GM12878 (cell line): ENCODE measurements around the gene DDIT3. TPM values are rescaled to one million over a fixed set of nuclear protein-coding genes. Genes with fewer than 3 reads are reported as not detected.

ENCODE experiments used
- ATAC-seq: fragments of 200-7000 bp; cut with Tn5 transposase; 3 replicates; pipeline ENCODE4 v1.9.1; 2020; ENCODE audit warnings: mild to moderate bottlenecking, moderate library complexity
- BruUV-seq: library from RNA; stranded (reverse); fragments of 400-500 nt; replicated peaks from 2 replicates; lab custom pipeline; 2021; lab: Mats Ljungman, UMichigan
- CTCF ChIA-PET: fragments of 300-600 bp; sonication (Branson Sonifier 250); formaldehyde crosslinking; extraction: SDS; loops from one replicate; lab custom pipeline; 2021; ENCODE audit warnings: inconsistent platforms; lab: Yijun Ruan, JAX
- POLR2A ChIA-PET: fragments of 350-600 bp; formaldehyde crosslinking; extraction: SDS; loops from one replicate; lab custom pipeline; 2021; ENCODE audit warnings: inconsistent platforms; lab: Charles Lee
- RAD21 ChIA-PET: fragments of 300-600 bp; sonication (Branson Sonifier 250); formaldehyde crosslinking; loops from one replicate; lab custom pipeline; 2023; ENCODE audit warnings: antibody characterized with exemption; ENCODE audit not compliant: unreplicated experiment; lab: Charles Lee
- SMC1A ChIA-PET: fragments of 300-600 bp; sonication (Branson Sonifier 250); formaldehyde crosslinking; loops from one replicate; lab custom pipeline; 2023; ENCODE audit not compliant: unreplicated experiment, uncharacterized antibody; lab: Charles Lee
- DNase-seq: peaks from one replicate; pipeline ENCODE4 v3.0.0-alpha.2; 2011; ENCODE audit warnings: low read depth, low spot score
- FAIRE-seq: peaks from 3 replicates; lab custom pipeline; 2011; peaks lifted over from hg19 to GRCh38; lab: Jason Lieb, UNC
- H2AFZ ChIP-seq: 2 replicates; pipeline ENCODE4 v1.6.0; 2011; ENCODE audit warnings: low read depth, low read length, control low read depth; ENCODE audit not compliant: control insufficient read depth
- H3K27ac ChIP-seq: 2 replicates; pipeline ENCODE4 v1.5.1; 2011; ENCODE audit warnings: control low read depth; ENCODE audit not compliant: control insufficient read depth, insufficient read depth
- H3K27me3 ChIP-seq, 2 experiments: replicated peaks in 1 of 2; 2 replicates each; pipeline versions ENCODE4 v1.6.0 to v1.6.1; 2011; ENCODE audit warnings: low read length in 1 of 2; ENCODE audit not compliant: control insufficient read depth in 2 of 2, insufficient read depth in 2 of 2
- H3K36me3 ChIP-seq, 2 experiments: 2 replicates each; pipeline ENCODE4 v1.5.1; 2011; ENCODE audit warnings: low read length in 1 of 2; ENCODE audit not compliant: control insufficient read depth in 2 of 2, insufficient read depth in 2 of 2
- H3K4me1 ChIP-seq: 2 replicates; pipeline ENCODE4 v1.6.1; 2011; ENCODE audit warnings: mild to moderate bottlenecking, low read length, moderate library complexity, mixed read lengths; ENCODE audit not compliant: control insufficient read depth, insufficient read depth
- H3K4me2 ChIP-seq: 2 replicates; pipeline ENCODE4 v1.6.0; 2011; ENCODE audit warnings: control low read depth; ENCODE audit not compliant: control insufficient read depth, insufficient read depth
- H3K4me3 ChIP-seq: fragments of 200-600 bp; sonication (generic); 2 replicates; pipeline ENCODE4 v1.5.1; 2016
- H3K79me2 ChIP-seq: 2 replicates; pipeline ENCODE4 v1.6.0; 2011; ENCODE audit warnings: low read length; ENCODE audit not compliant: control insufficient read depth, insufficient read depth
- H3K9ac ChIP-seq: 2 replicates; pipeline ENCODE4 v1.8.0; 2011; ENCODE audit warnings: low read length, control low read depth, mixed read lengths; ENCODE audit not compliant: control insufficient read depth, insufficient read depth
- H3K9me3 ChIP-seq: replicated peaks from 3 replicates; pipeline ENCODE4 v1.5.1; 2011; ENCODE audit warnings: mild to moderate bottlenecking, low read length; ENCODE audit not compliant: control insufficient read depth, insufficient read depth
- H4K20me1 ChIP-seq: 2 replicates; pipeline ENCODE4 v1.6.0; 2011; ENCODE audit not compliant: control insufficient read depth, insufficient read depth
- EZH2 ChIP-seq: IDR thresholded peaks from 2 replicates; pipeline ENCODE4 v1.6.1; 2012; ENCODE audit warnings: low read depth, mild to moderate bottlenecking, control low read depth, inconsistent platforms, low read length, borderline replicate concordance; ENCODE audit not compliant: control insufficient read depth
- LARP7 ChIP-seq: fragments of 450-650 bp; IDR thresholded peaks from 2 replicates; pipeline ENCODE4 v1.6.1; 2017; ENCODE audit warnings: mild to moderate bottlenecking
- MEF2B ChIP-seq: fragments of 450-650 bp; IDR thresholded peaks from 2 replicates; pipeline ENCODE4 v1.6.1; 2018; ENCODE audit warnings: mild to moderate bottlenecking, moderate library complexity; ENCODE audit not compliant: partially characterized antibody, poor library complexity, severe bottlenecking
- MTA3 ChIP-seq: IDR thresholded peaks from 2 replicates; pipeline ENCODE4 v1.6.1; 2012; ENCODE audit warnings: low read length, inconsistent platforms, borderline replicate concordance
- SUPT20H ChIP-seq: IDR thresholded peaks from 2 replicates; pipeline ENCODE4 v1.6.1; 2011; ENCODE audit warnings: low read depth, mild to moderate bottlenecking, low read length, moderate library complexity, borderline replicate concordance; ENCODE audit not compliant: control insufficient read depth
- ZBED1 ChIP-seq: IDR thresholded peaks from 2 replicates; pipeline ENCODE4 v1.6.1; 2016; ENCODE audit warnings: borderline replicate concordance
- WGBS: methylation state at CpG from one replicate; pipeline ENCODE4 v1.1.6; 2016; ENCODE audit warnings: low lambda C conversion rate; ENCODE audit not compliant: insufficient replicate concordance, insufficient coverage; ENCODE audit errors: missing lambda C conversion rate; 5-methylcytosine and 5-hydroxymethylcytosine counted together
- in situ Hi-C: fragments of 300-500 bp; cut with MboI; formaldehyde crosslinking; loops from 9 replicates; pipeline ENCODE4 v1.14.3; 2018; ENCODE audit warnings: mixed read lengths
- intact Hi-C: fragments of 100-400 bp; cut with micrococcal nuclease; formaldehyde crosslinking; loops from one replicate; pipeline ENCODE4 v1.14.2; 2022; ENCODE audit not compliant: unreplicated experiment
- polyA plus RNA-seq, 11 experiments: library from polyadenylated mRNA; depleted of rRNA in 4 of 11; unstranded in 6 of 11; stranded (reverse) in 5 of 11; fragments of >200 nt; fragmentation: Nextera tagmentation in 4 of 11; fragmentation: Illumina TruSeq in 1 of 11; extraction: Ambion mirVana in 4 of 11; extraction: Trizol in 1 of 11; gene quantifications; 1 replicate in 1 of 11; 2 replicates in 10 of 11; pipeline versions ENCODE4 v1.2.1 to v1.2.3, GENCODE V29; 2011 to 2016; ENCODE audit warnings: inconsistent platforms in 2 of 11, missing spikeins in 2 of 11, low read depth in 1 of 11
- total RNA-seq, 4 experiments: library from RNA; depleted of rRNA in 3 of 4; stranded (reverse); fragments of >200 nt in 3 of 4; fragmentation: Illumina TruSeq in 1 of 4; extraction: Trizol in 1 of 4; gene quantifications; 2 replicates each; pipeline versions ENCODE4 v1.2.1 to v1.2.3, GENCODE V29; 2013 to 2021

Gene DDIT3
- total and polyA plus RNA-seq, 10 of the 15 experiments (the other 5 are each of a cell fraction or from before 2014, with no cell fraction given) = 9.2 to 28.9 (median 15.5) TPM

GRCh38 chr12:57545809-57546437, 25.6 kb upstream of the DDIT3 start:
- peak overlapping the region; percentile 89 for H3K9ac ChIP-seq
- H3K4me2 ChIP-seq = peak overlapping the region; percentile 98
- no peak for ATAC-seq
- WGBS = 65% methylated on average over 15 of the region's 15 CpGs
- H3K9me3 ChIP-seq = no peaks in the 10 kb centered on the region
- CTCF ChIA-PET = interaction anchor here (0.6 to 1.8 kb wide), 12 partner anchors 15 to 227 kb away, joined by 3 to 8 read pairs (median 4); partner anchors contain the start of gene DDIT3
- no TSS peak for BruUV-seq
- peaks cover 9% of the 10 kb centered on the region; the same call in 1 of the 2 replicates for H3K4me1 ChIP-seq
- no peaks in the 10 kb centered on the region for H3K36me3 ChIP-seq
- SMC1A ChIA-PET = interaction anchor here (0.7 to 1.9 kb wide), 3 partner anchors 7 to 87 kb away, joined by 3 to 6 read pairs (median 5); partner anchors contain the start of gene GLI1
- TF ChIP-seq MEF2B (no peak), EZH2 (no peak), LARP7 (0 out of 2 replicates have a peak, but pooled peaks have one; percentile 8), ZBED1 (0 out of 2 replicates have a peak, but pooled peaks have one; percentile 14), SUPT20H (no peak), MTA3 (peak; percentile 64; the same call in 1 of the 2 replicates)
- peak overlapping the region; percentile 67 for H3K27ac ChIP-seq
- FAIRE-seq = no peak
- POLR2A ChIA-PET = interaction anchor here (0.5 to 2.1 kb wide), 5 partner anchors 8 to 1543 kb away, joined by 3 to 11 read pairs (median 3); partner anchors contain the start of gene MBD6
- no peaks in the 10 kb centered on the region; a peak in 2 of 4 replicates for H3K27me3 ChIP-seq
- intact Hi-C loops = loop anchor here (2.0 kb wide), 1 partner anchor 23 kb away; the partner anchor contains the start of gene MBD6
- peak overlapping the region; percentile 87 for H3K4me3 ChIP-seq
- peaks cover 19% of the 10 kb centered on the region for H3K79me2 ChIP-seq
- no peak for DNase-seq
- in situ Hi-C loops = no loop called here
- H4K20me1 ChIP-seq = no peaks in the 10 kb centered on the region
- RAD21 ChIA-PET = interaction anchor here (0.8 to 1.8 kb wide), 5 partner anchors 22 to 87 kb away, joined by 3 to 11 read pairs (median 4); partner anchors contain the start of gene ARHGAP9
- peak overlapping the region; percentile 67 for H2AFZ ChIP-seq
